ENCODE data around the gene APBA1. TPM values are rescaled to one million over a fixed set of nuclear protein-coding genes. Genes with fewer than 3 reads are reported as not detected.

APBA1 gene
- total RNA-seq, 1 experiment from 2014 or later, result 0.05 TPM

DNA sequence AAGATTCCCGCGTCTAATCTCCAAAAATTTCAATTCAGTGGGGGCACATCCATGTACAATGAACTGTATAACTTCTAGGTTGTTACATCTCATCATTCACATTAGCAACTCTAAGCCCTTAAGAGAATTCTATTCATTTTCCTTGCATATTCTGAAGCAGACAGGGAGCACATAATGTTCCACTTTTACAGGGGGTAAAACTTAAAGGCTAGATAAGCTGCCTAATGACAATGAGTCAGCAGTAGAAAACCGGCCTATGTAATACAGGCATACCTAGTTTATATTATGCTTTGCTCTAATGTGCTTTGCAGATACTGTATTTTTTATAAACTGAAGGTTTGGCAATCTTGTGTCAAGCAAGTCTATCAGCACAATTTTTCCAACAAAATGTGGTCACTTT lies 47.2 kb upstream of the APBA1 start:
- DNase-seq (ENCODE audit: low read depth, low spot score) (no peak), ATAC-seq (no peak)
- no peak overlapping the region for H3K27ac ChIP-seq (ENCODE audit: low read length)
- peaks cover 3% of the 10 kb centered on the region for H3K36me3 ChIP-seq (ENCODE audit: control insufficient read depth, insufficient read depth, low read length)
- no peaks in the 10 kb centered on the region for H3K27me3 ChIP-seq (ENCODE audit: control insufficient read depth, insufficient read depth, low read length)
- no peaks in the 10 kb centered on the region for H3K9me3 ChIP-seq (ENCODE audit: control insufficient read depth, insufficient read depth, low read depth, low read length)
- BruUV-seq (replicated peaks), result no TSS peak
- ChIA-PET POLR2A (no interaction called here), CTCF (no interaction called here)
- H3K4me3 ChIP-seq (ENCODE audit: low read depth in 2 of 2, low read length in 2 of 2), result no peak overlapping the region
- in situ Hi-C loops (cut with HindIII; ENCODE audit: low pct_unique_long_range_greater_than_20kb, low sequenced_read_pairs), result no loop called here
- intact Hi-C loops (cut with micrococcal nuclease; ENCODE audit: unreplicated experiment), result no loop called here
- no peaks in the 10 kb centered on the region for H3K4me1 ChIP-seq (ENCODE audit: control insufficient read depth, insufficient read depth, low read length)
- TF ChIP-seq, protein P1, sequence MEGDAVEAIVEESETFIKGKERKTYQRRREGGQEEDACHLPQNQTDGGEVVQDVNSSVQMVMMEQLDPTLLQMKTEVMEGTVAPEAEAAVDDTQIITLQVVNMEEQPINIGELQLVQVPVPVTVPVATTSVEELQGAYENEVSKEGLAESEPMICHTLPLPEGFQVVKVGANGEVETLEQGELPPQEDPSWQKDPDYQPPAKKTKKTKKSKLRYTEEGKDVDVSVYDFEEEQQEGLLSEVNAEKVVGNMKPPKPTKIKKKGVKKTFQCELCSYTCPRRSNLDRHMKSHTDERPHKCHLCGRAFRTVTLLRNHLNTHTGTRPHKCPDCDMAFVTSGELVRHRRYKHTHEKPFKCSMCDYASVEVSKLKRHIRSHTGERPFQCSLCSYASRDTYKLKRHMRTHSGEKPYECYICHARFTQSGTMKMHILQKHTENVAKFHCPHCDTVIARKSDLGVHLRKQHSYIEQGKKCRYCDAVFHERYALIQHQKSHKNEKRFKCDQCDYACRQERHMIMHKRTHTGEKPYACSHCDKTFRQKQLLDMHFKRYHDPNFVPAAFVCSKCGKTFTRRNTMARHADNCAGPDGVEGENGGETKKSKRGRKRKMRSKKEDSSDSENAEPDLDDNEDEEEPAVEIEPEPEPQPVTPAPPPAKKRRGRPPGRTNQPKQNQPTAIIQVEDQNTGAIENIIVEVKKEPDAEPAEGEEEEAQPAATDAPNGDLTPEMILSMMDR (IDR thresholded peaks at IDR 0.05), result no peak
- TF ChIP-seq SIN3A (IDR thresholded peaks at IDR 0.05; ENCODE audit: borderline replicate concordance, insufficient read depth, low read depth, low read length) (no peak), POLR2AphosphoS5 (IDR thresholded peaks at IDR 0.05; ENCODE audit: low read depth, low read length) (no peak)
- TF ChIP-seq, protein P2, sequence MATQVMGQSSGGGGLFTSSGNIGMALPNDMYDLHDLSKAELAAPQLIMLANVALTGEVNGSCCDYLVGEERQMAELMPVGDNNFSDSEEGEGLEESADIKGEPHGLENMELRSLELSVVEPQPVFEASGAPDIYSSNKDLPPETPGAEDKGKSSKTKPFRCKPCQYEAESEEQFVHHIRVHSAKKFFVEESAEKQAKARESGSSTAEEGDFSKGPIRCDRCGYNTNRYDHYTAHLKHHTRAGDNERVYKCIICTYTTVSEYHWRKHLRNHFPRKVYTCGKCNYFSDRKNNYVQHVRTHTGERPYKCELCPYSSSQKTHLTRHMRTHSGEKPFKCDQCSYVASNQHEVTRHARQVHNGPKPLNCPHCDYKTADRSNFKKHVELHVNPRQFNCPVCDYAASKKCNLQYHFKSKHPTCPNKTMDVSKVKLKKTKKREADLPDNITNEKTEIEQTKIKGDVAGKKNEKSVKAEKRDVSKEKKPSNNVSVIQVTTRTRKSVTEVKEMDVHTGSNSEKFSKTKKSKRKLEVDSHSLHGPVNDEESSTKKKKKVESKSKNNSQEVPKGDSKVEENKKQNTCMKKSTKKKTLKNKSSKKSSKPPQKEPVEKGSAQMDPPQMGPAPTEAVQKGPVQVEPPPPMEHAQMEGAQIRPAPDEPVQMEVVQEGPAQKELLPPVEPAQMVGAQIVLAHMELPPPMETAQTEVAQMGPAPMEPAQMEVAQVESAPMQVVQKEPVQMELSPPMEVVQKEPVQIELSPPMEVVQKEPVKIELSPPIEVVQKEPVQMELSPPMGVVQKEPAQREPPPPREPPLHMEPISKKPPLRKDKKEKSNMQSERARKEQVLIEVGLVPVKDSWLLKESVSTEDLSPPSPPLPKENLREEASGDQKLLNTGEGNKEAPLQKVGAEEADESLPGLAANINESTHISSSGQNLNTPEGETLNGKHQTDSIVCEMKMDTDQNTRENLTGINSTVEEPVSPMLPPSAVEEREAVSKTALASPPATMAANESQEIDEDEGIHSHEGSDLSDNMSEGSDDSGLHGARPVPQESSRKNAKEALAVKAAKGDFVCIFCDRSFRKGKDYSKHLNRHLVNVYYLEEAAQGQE (IDR thresholded peaks at IDR 0.05; ENCODE audit: insufficient read depth in 1 of 2, low read depth in 2 of 2, low read length in 1 of 2), result no peak

DNA sequence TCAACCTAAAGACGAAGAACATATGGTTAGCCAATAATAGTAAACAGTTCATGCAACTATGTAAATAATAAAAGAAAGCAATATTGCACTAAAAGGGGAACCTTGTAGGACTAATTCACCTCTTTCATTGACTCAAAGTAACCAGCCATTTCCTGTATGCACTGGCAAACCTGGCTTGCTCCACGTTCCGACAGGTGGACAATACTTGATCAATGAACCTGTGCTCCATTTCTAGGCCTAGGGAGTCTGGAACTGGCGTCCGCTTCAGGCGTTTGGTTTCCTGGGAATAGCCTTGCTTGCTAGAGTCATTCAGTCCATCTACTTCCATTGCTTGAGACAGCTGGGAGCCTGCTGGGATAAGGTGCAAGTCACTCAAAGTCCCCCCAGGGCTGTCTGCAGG lies 46.0 kb upstream of the APBA1 start:
- no peaks in the 10 kb centered on the region for H3K27me3 ChIP-seq (ENCODE audit: control insufficient read depth, insufficient read depth, low read length)
- H3K4me1 ChIP-seq (ENCODE audit: control insufficient read depth, insufficient read depth, low read length), result no peaks in the 10 kb centered on the region
- POLR2A ChIA-PET, result no interaction called here
- no peak overlapping the region for H3K27ac ChIP-seq (ENCODE audit: low read length)
- CTCF ChIA-PET, result no interaction called here
- H3K36me3 ChIP-seq (ENCODE audit: control insufficient read depth, insufficient read depth, low read length), result no peaks in the 10 kb centered on the region; the same call in 1 of the 2 replicates
- ATAC-seq (no peak), DNase-seq (ENCODE audit: low read depth, low spot score) (no peak)
- intact Hi-C loops (cut with micrococcal nuclease; ENCODE audit: unreplicated experiment), result no loop called here
- H3K9me3 ChIP-seq (ENCODE audit: control insufficient read depth, insufficient read depth, low read depth, low read length), result no peaks in the 10 kb centered on the region
- no TSS peak for BruUV-seq (replicated peaks)
- TF ChIP-seq SIN3A (IDR thresholded peaks at IDR 0.05; ENCODE audit: borderline replicate concordance, insufficient read depth, low read depth, low read length) (no peak), TCF7L2 (IDR thresholded peaks at IDR 0.05; ENCODE audit: low read depth, low read length) (no peak), POLR2AphosphoS5 (IDR thresholded peaks at IDR 0.05; ENCODE audit: low read depth, low read length) (no peak)
- TF ChIP-seq, protein P1 (IDR thresholded peaks at IDR 0.05), result no peak
- TF ChIP-seq, protein P2 (IDR thresholded peaks at IDR 0.05; ENCODE audit: insufficient read depth in 1 of 2, low read depth in 2 of 2, low read length in 1 of 2), result no peak
- no peak overlapping the region for H3K4me3 ChIP-seq (ENCODE audit: low read depth in 2 of 2, low read length in 2 of 2)
- in situ Hi-C loops (cut with HindIII; ENCODE audit: low pct_unique_long_range_greater_than_20kb, low sequenced_read_pairs), result no loop called here
